ENCODE results near the gene THSD4.

Gene THSD4

DNA sequence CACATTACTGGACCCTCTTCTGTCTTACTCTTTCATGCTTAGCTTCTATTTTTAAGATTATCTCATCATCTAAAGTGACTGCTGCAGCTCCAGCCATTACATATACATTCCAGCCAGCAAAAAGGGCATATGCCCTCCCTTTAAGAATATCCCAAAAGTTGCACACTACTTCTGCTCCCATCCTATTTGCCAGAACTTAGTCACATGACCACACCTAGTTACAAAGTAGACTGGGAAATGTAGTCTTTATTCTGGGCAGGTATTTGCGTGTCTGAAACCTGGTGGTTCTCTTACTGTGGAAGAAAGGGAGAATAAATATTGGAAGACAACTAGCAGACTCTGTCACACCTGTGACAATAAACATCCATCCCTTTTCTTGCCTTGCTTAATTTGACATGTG lies 353.4 kb downstream of the THSD4 start:
- no peak for DNase-seq

DNA sequence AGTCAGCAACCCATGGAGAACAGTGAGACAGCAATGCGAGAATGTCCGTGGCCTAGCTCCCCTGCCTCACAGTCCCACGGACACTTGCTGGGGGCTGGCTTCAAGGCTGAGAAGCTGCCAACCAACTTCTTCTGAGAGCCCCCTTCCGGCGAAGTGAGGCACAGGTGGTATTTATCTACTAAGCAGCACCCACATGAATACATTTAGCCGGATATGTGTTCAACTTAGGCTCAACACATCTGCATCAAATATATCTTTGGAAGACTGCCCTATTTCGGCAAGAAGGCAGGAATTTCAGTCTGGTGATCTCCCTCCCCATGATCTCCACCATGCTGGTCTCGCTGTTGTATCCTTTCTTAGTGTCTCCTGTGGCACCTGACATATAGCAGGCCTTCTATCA lies 354.1 kb downstream of the THSD4 start:
- DNase-seq = no peak

DNA sequence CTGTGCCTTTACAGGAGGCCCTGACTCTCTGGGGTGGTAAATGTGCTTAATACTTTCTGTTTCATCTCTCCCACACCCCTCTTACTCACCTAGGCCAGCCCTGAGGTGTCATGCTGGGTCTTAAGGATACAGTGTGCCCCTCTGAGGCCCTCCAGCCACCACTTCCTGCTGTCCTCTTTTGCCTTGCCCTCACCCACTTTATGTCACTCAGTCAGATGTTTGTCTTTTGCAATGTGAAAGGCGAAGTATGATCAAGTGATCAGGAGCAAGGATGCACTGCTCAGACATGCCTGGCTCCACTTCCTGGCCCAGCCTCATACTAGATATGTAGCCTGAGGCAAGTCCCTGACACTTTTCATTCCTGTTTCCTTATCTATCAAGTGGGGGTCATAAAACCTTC lies 356.1 kb downstream of the THSD4 start:
- DNase-seq = no peak

DNA sequence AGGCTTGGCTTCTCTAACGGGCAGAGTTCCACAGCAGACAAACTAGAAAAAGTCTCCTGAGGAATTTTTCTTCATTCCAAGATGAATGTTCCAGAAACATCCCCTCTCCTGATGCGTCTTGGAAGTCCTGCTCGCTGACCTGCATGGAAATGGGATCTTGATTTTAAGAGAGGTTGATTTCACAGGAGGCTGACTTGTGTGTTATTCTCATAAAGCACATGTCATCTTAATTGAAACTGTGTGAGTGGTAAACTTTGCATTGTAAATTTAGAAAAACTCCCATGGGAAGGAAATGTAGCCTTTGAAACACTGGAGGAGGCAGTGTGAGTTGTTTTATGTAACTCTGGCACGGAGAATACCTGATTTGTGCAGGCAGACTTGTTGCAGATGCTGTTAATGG lies 357.3 kb downstream of the THSD4 start:
- no peak for DNase-seq

DNA sequence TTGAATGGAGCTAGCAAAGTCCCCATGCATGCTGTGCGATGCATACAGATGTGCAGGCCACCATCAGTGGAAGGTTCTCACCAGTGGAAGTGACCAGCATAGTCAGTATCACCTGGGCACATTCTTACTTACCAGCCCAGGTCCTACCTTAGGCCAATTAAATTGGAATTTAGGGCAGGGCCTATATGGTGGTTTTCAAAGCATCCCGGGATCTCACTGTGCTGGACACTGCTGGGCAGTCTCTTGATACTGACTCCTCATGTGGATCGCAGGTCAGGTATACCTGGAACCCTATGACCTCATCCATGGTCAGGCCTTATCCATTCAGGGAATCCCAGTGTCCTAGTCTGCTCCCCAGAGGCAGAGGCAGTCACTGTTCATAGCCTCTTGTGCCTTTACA lies 358.5 kb downstream of the THSD4 start:
- no peak for DNase-seq

DNA sequence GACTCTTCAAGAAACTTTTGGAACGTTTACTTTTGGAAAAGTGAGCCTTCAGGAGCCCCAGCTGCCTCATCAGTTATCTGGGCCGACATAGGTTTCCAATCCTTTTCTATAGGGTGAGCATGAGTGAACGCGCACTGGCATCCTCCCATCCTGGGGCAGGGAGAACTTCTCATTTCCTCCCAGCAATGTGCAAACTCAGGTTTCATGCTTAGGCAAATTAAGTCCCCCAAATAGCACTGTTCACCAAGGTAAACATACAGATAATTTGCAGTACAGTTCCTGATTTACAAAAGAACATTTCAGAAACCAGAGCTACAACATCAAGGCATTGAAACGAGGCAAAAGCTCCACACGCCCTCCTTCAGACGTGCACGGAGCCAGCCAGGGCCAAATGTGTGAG lies 361.6 kb downstream of the THSD4 start:
- no peak for DNase-seq

DNA sequence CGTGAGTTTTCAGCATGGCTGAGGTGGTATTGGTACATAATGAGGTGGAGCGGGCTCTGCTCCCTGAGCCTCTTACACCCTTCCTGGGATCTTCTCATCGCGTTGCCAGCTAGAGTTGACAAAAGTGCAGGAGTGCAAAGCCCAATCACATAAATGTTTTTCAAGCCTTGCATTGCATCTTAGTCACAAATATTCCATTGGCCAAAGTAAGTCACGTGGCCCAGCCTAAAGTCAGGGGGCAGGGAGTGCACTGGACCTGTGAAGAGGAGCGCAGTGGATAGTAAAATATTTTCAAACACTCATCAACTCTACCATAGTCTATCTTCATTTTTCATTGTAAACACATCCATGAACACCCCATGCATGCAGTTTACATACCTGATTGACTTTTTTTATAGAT lies 365.3 kb downstream of the THSD4 start:
- no peak for DNase-seq

DNA sequence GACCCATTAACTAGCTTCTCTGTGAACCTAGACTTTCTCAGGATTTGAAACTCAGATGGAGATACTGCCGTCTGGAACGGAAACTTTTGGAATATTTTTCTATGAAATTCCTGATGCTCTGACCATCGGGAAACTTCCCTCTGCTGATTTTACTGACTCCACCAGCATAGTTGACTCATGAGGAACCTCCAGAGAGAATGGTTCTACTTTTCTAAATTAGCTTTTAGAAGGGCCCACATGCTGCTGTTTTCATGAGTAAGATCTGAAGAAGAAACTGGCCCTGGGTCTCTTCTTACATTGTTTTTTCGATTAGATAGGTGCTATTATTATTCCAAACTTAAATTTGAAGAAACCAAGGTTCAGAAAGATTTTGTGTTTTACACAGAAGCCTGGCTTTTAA lies 368.8 kb downstream of the THSD4 start:
- no peak for DNase-seq

DNA sequence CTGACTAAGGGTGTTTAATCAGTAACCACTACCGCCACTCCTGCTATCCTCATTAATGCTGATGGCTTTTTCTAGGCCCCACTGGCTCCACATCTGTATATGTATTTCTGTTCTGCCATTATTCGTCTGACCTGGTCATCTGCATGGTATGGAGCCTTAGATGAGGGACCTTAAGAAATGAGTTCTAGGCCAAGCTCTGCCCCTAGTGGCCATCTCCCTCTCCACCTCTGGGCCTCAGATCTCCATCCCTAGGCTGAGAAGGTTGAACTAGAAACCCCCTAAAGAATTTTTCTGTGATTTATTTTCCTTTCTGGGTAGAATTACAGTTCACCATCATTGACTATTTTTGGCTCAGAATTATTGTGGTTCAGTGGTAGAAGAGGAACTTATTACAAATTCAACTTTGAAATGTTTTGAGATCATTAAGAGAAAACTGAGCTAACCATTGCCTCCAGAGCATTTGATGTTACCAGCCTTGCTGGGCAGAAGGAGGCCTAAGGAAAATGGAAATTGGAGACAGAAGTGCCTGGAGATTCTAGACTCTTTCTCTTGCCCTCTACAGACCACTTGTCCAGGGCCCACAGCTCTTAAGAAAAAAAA lies 369.9 kb downstream of the THSD4 start:
- DNase-seq = no peak

DNA sequence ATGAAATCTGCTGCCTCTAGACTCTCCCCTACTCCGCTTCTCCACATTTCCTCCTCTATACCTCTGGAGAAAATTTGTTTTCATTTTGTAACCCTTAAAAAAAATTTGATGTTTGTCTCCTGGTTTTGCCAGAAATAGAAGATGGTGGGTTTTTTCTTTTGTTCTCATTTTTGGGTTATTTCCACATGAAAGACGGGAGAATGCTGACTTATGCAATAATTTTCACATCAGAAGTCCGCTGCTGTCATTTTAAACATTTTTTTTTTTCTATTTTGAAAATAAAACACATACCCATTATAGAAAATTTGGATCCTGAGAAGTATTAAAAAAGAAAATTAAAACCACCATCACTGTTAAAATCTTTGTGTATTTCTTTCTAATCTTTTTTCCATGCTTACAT lies 374.3 kb downstream of the THSD4 start:
- DNase-seq = no peak

DNA sequence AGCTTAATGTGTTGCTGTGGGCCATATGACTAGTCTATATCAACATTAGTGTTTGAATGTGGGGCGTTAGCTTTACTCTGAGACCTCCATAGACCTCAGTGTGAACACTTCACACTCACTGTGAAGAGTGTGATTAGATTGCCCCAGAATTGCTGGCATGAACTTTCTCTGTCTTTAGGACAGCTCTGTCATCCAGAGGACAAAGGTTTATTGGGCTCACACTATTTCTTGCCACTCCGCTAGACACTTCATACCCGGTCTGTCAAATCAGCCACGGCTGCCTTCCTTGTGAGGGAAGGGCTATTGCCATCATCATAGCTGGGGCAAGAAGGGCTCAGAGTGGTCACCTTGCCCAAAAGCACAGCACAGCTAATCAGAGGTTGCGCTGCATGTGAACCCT lies 378.3 kb downstream of the THSD4 start:
- no peak for DNase-seq

DNA sequence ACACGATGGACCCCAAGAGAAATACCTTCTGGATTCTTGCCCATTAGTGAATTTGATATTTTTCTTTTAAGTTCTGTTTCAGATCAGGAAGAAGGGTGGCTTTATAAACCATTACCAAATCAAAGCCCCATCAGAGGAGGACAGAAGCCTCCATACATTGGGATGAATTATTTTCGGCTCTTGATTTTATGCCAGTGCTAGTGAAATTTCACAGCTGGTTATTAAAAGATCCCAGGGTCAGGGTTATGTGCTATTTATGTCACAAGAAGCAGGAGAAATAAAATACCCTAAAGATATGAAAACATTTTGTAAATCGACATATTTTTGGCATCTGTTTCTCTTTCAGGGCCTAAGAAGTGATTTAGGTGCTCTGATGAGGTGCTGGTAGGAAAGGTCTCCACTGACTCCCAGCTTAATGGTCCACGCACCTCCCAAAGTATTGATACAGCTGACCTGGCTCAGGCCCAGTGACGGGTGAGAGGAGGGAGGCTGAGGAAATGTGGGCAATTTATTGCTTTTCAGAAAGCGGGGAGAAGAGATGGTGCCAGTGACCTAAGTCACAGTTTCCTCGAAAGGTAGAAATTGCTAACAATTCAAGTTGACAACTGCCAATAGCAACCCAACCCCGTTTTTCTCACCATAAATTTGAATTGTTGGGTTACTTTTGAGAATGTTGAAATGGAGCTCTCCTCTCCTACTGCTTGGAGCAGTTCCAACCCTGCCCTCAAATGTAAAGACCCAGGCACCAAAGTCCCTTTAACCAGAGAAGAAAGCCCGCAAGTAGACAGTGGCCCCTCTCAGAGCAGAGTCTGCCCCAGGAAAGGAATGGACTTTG lies 379.5 kb downstream of the THSD4 start:
- no peak for DNase-seq

DNA sequence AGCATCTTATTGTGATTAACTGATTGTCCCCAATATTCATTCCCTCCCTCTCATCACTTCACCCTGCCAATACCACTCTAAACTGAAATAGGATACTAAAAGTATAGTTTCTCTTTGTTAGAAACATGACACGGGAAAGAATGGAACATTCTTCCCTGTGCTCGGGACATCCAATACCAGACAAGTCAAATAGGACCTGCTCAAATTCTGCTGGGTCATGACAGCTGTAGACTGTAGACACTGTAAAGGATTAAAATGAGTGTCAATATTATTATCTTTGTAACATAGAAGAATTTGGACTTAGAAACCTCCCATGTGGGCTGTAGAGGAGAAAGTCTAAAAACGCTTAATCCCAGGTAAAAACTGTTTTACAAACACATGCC lies 380.1 kb downstream of the THSD4 start:
- DNase-seq = no peak

DNA sequence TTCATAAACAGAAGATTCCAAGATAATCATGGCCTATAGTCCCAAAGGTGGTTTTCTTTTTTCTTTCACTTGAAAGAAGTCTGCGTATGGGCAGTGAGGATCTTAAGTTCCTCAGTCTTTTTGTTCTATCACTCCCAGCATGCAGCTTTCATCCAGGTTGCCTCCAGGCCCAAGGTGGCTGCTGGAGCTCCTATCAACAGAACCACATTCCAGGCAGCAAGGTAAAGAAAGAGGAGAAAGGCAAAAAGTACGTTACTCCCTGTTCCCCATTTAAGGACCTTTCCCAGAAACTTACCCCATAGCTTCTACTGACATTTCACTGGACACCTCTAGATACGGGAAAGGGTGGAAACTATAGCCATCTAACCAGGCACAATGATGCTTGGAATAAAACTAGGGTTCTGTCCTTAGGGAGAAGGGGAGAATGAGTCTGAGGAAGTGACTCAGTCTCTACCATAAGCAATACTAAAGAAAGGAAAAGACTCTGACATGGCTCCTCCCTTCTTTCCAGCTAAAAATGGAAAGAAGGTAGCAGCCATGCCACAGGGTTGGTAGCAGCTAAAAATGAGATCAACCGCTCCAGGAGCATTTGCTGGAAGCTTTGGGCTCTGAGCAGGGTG lies 381.2 kb downstream of the THSD4 start:
- DNase-seq = no peak

DNA sequence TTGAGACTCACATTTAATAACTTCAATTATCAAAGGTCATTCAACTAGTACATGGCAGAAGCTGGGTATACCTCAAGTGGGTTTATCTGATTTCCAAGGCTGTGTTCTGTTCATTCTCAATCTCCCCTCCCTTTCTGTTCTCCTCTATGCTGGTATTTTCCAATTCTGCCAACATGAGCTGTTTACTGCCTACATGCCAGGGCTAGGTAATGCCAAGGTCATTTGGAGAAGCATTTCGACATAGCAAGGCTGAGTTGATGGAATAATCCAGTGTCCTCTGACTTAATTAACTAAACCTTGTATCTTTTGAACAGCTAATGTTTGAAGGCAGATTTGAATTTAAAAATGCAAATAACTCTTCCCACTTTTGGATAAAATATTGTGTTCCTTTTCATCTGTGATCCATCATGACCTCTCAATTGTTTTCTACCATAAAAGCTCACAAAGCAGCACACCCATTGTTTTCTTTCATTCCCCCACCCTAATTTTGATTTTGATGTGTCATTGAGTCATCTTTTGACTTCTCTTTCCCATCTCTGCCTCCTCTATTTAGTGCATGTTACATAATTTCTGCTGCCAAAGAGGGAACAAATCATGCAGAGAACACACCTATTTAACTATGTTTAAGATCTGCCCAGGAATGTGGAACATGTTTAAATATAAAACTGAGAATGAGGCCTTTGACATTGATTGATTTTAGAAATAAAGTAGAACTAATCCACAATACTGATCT lies 386.2 kb downstream of the THSD4 start:
- no peak for DNase-seq

DNA sequence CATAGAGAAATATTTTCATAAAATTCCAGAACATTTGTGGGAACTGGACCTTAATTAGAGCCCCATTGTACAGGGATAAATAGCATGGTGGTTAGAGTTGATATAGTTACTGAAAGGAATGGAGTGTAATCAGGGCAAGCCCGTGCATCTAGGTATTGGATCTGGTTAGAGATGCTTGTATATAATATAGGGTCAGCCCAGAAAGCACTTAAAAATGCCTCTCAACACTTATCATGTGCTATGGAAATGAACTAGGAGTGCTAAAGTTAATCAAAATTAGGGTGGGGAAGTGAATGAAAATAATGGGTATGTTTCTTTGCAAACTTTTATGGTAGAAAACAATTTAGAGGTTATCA lies 386.8 kb downstream of the THSD4 start:
- DNase-seq = no peak

DNA sequence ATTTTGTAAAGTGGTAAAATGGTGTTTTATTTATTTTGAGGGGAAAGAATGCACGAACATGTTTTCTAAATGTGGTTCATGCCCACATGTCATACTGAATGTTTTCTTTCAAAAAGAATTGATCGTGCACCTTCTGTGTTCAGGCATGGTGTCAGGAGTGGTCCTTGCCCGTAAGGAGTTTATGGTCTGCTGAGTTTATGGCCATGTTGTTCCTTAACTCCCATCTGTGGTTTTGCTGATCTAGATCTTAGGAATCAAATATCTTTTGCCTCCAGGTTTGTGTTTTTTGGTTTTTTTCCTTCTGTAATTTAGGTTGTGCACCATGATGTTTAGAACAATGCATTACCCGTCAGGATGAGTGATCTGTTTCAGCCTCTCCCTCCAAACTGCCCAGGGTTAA lies 390.7 kb downstream of the THSD4 start:
- DNase-seq = no peak

DNA sequence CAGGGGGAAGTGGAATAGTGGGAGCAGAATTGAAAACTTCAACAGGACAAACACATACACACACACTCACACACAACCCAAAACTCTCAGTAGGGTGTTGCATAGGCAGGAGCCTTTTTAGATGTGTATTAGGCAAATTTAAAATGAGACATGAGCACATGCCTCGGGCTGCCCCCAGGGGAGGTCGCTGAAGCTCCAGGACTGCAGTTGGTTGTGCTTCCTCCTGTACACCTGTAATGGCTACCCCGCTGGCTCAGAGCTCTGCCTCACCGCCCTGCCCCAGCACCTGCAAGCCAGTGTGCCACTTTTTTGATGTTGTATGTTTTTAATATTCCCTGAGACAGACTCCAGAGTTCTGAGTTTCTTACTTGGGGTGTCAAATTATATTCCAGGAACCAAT lies 391.7 kb downstream of the THSD4 start:
- DNase-seq = no peak

DNA sequence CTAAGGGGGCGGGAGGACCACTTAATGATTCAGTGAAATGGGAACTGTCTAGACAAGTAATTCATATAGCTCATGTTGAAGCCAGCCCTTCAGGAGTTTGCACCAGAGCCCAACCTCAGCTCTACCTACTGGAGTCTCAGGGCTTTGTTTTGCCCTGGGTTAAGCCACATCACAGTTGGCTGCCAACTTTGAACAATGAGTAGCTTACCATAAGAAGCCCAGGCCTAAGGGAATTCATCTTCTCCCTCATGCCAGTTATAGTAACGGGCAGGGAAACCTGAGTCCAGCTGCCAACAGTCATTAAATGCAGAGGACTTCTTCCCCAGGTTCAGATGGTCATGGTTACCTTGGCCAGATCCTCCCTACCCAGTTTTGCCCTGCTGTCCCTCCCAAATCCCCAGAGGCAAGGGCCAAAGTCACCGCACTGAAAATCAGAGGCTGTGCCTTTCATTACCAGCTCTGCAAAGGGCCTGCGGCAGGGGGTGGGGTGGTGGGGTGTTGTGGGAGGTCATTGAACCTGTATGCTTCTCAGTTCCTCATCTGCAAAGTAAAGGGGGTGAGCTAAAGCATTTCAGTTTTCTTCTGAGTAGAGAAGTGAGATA lies 392.9 kb downstream of the THSD4 start:
- no peak for DNase-seq

DNA sequence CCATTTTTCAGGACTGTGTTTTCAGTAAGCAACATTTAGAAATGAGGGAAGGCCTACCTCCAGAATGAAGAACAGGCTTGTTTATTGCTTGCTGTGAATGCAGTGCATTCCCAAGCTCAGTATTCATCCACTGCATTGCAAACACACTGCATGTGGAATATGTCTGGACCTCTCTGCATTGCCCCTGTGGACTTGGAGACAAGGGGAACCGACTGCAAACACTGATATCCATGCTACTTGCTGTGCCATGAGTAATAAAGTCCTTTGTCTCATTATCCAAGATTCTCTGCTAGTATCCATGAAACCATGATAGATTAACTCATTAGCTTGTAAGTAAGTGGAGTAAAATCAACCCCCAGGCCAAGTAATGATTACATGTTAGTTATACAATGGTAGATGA lies 393.9 kb downstream of the THSD4 start:
- DNase-seq = no peak

DNA sequence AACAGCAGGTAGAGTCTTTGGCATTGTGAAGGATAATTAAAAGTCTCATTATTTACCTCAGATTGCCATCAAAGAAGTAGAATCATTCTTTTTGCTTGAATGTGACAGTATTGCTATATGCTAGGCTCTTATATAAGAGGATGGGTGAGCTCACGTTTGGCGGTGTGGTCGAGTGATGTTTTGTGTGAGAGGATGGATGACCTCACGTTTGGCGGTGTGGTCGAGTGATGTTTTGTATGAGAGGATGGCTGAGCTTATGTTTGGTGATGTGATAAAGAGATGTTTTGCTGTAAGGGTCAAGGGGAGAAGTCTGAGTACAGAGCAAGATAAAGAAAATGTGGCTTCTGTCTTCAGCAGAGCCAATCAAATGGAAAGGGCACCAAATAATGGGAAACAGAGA lies 395.5 kb downstream of the THSD4 start:
- DNase-seq = no peak

DNA sequence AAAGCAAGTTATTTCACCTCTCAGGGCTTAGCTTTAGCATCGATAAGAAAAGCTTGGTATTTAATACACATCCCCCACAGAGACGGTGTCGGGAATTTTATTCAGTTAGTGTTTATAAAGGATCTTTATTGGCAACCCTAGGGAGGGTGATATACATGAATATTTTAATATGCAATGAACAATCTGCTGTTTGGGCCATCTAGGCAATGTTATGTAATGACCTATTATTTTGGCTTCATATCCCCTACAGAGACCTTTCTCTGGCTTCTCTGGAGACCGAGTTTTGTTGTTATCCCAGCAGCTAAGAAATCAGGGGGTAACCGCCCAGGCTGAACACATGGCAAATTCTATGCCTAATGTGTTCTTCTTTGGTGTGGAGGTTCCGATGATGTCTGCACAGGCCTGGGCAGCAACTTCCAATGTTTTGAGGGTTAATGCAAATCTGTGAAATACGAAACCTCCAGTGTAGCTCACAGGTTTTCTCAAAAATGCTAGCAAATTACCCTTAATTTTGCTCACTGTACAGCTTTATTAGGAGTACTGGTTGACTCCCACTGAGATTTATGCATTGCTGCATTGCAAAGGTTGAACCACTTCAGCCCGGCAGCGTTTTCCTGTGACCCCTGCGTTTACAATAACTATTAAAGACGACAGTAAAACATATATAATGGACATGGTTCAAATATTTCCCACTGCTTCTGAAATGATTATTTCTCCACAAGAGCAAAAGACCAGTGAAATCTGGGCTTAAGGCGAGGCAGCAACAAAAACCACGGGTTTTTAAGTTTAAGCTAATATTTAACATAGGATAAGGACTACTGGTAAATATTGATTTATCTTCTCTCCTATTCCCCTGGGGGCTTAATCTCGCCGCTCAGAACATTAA lies 396.8 kb downstream of the THSD4 start:
- peak; percentile 33 for DNase-seq

DNA sequence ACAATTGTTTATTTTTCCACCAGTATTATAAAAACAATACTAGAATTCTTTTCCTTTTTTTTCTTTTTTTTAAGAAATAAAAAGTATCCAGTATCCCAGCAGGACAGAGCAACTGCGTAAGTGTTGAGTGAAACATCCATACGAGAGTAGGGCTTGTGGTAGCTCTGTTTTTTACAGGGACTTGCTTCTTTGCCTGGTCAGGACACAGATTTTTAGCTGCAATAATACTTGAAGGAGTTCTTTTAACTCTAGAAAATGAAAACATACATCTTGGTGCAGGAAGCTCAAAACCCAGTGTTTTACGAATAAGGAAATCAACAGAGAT lies 397.4 kb downstream of the THSD4 start:
- DNase-seq = no peak
